Stimulated activated CD4-positive, alpha-beta T cell treated with anti-CD3 and anti-CD28 coated beads, Interleukin-12 subunit alpha, Interleukin-12 subunit beta, amount 100 ng/mL, for 24 hours (primary cell): Measurements from ENCODE around the gene CD37.

Experiments used
- DNase-seq, 2 experiments: peaks; one replicate each; pipeline ENCODE4 v3.0.0-alpha.2; 2020; ENCODE audit warnings: low read depth in 2 of 2

CD37 gene

GRCh38 chr19:49378512-49378911, 43.3 kb downstream of the CD37 start:
- DNase-seq = no peak

GRCh38 chr19:49380391-49380790, 45.2 kb downstream of the CD37 start:
- DNase-seq = no peak

DNA sequence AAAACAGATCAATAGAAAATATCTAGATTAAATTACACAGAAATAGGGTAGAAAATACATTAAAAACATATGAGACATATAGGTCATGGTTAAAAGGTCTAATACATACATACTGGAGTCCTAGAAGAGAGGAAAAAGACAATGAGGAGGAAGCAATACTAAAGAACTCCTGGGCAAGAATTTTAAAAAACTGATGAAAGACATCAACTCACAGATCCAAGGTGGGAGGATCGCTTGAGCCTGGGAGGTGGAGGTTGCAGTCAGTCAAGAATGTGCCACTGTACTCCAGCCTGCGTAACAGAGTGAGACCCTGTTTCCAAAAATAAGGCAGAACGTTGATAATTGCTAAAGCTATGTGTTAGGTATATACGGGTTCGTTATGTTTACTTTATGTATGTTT, 47.4 kb downstream of the CD37 start:
- no peak for DNase-seq

DNA sequence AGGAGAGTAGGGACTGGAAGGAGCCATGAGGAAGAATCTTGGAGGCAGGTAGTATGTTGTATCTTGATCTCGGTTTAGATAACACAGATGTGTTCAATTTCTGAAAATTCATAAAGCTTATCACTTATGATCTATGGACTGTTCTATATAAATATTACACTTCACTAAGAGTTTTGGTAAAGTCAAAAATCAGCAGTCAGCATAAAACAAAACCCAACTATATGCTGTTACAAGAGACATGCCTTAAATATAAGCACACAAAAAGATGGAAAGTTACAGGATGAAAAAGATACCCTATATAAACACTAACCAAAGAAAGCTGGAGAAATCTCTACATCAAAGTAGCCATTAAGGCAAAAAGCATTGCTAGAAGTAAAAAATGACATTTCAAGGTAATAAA, 48.4 kb downstream of the CD37 start:
- no peak for DNase-seq

DNA sequence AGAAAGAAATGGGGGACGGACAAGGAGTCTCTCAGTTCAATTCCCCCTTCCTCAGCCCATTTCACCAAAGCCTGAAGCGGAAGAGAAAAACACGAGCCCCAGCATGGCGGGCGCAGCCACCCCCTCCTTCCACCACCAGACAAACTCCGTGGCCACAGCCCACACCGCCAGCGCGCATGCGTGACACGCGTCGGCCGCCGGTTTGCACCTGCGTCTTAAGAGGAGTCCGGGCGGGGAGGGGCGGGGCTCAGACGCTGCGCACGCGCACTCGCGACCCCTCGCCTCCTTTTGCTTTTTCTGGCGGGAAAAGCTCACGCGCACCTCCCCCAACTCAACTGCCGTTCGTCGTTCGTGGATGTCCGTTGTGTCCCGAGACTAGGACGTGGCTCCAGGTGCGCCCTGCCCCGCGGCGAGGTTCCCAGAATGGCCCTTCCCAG, 52.7 kb downstream of the CD37 start, which contains the start of gene KASH5:
TSS of gene KASH5 (plus strand) at position 314 of the 437 bp plus-strand sequence. CDS start 2,635 bp downstream, outside the sequence.
- DNase-seq = peak; percentile 75 to 84

DNA sequence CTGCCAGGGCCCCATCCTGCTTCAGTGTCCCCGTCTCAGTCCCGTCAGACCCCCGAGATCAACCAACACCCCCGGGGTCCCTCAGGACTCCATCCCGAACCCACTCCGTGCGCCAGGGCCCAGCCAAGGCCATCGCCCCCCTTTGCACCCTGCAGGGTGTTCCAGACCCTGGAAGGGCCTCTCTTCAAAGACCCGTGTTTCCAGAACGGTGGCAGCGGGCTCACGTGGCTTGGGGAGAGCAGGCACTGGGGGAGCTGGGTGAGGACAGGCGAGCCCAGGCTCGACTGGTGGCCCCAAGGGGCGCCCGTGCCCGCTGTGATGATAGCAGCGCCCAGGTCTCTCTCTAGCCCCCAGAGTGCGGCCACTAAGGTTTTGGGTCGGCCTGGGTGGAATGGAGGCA, 54.2 kb downstream of the CD37 start:
- DNase-seq = no peak
